GM23248 (cell line): ENCODE data around the gene RET. TPM values are rescaled to one million over a fixed set of nuclear protein-coding genes. Genes with fewer than 3 reads are reported as not detected.

Experiments used
- DNase-seq: peaks from one replicate; pipeline ENCODE4 v3.0.0-alpha.2; 2015
- H2AFZ ChIP-seq: fragments of 200-600 bp; sonication (generic); 2 replicates; pipeline ENCODE4 v1.6.1; 2016; ENCODE audit warnings: antibody characterized with exemption
- H3F3A ChIP-seq: fragments of 200-600 bp; sonication (generic); 2 replicates; pipeline ENCODE4 v1.6.1; 2016; ENCODE audit warnings: mild to moderate bottlenecking, antibody characterized with exemption, mixed run types; ENCODE audit not compliant: insufficient read depth
- H3K27ac ChIP-seq: fragments of 200-600 bp; sonication (generic); 2 replicates; pipeline ENCODE4 v1.5.1; 2016; ENCODE audit warnings: mild to moderate bottlenecking
- H3K27me3 ChIP-seq: fragments of 200-600 bp; sonication (generic); replicated peaks from 2 replicates; pipeline ENCODE4 v1.6.1; 2016; ENCODE audit warnings: mild to moderate bottlenecking; ENCODE audit not compliant: insufficient read depth
- H3K36me3 ChIP-seq: fragments of 200-600 bp; sonication (generic); 2 replicates; pipeline ENCODE4 v1.6.1; 2016; ENCODE audit warnings: low read depth, mild to moderate bottlenecking
- H3K4me1 ChIP-seq: fragments of 200-600 bp; sonication (generic); 2 replicates; pipeline ENCODE4 v1.6.1; 2016; ENCODE audit warnings: mild to moderate bottlenecking; ENCODE audit not compliant: insufficient read depth
- H3K4me2 ChIP-seq: fragments of 200-600 bp; sonication (generic); one replicate; pipeline ENCODE4 v1.6.1; 2016; ENCODE audit warnings: mild to moderate bottlenecking; ENCODE audit not compliant: unreplicated experiment
- H3K4me3 ChIP-seq: fragments of 200-600 bp; sonication (generic); 2 replicates; pipeline ENCODE4 v1.5.1; 2016; ENCODE audit warnings: mild to moderate bottlenecking
- H3K79me2 ChIP-seq: fragments of 200-600 bp; sonication (generic); 2 replicates; pipeline ENCODE4 v1.6.1; 2016; ENCODE audit warnings: mild to moderate bottlenecking; ENCODE audit not compliant: insufficient read depth
- H3K9ac ChIP-seq: fragments of 200-600 bp; sonication (generic); 2 replicates; pipeline ENCODE4 v1.6.1; 2016; ENCODE audit warnings: mild to moderate bottlenecking
- H3K9me2 ChIP-seq: fragments of 200-600 bp; sonication (generic); 2 replicates; pipeline ENCODE4 v1.6.1; 2016; ENCODE audit warnings: mixed run types, mild to moderate bottlenecking, moderate library complexity; ENCODE audit not compliant: insufficient read depth
- H3K9me3 ChIP-seq: fragments of 200-600 bp; sonication (generic); one replicate; pipeline ENCODE4 v1.6.1; 2017; ENCODE audit warnings: low read depth
- H4K20me1 ChIP-seq: fragments of 200-600 bp; sonication (generic); 2 replicates; pipeline ENCODE4 v1.6.0; 2016; ENCODE audit not compliant: insufficient read depth
- EZH2 ChIP-seq: fragments of 200-600 bp; sonication (generic); IDR thresholded peaks from 2 replicates; pipeline ENCODE4 v1.6.1; 2018; ENCODE audit warnings: antibody characterized with exemption, mild to moderate bottlenecking; ENCODE audit not compliant: insufficient read depth, poor library complexity, severe bottlenecking
- EZH2phosphoT487 ChIP-seq: fragments of 200-600 bp; sonication (generic); IDR thresholded peaks from 2 replicates; pipeline ENCODE4 v1.6.1; 2018; ENCODE audit warnings: antibody characterized with exemption, moderate library complexity, mild to moderate bottlenecking, low read depth; ENCODE audit not compliant: insufficient read depth
- WGBS, 2 experiments: methylation state at CpG; one replicate each; pipeline ENCODE4 v1.1.6; 2015 to 2017; ENCODE audit warnings: low lambda C conversion rate in 2 of 2, low coverage in 1 of 2; ENCODE audit errors: missing lambda C conversion rate in 2 of 2; 5-methylcytosine and 5-hydroxymethylcytosine counted together
- in situ Hi-C: fragments of 300-500 bp; cut with MboI; formaldehyde crosslinking; loops from 2 replicates; pipeline ENCODE4 v1.15.0; 2020
- polyA plus RNA-seq: library from polyadenylated mRNA; unstranded; fragments of >200 nt; fragmentation: Nextera tagmentation; extraction: Ambion mirVana; gene quantifications from 2 replicates; pipeline ENCODE4 v1.2.1, GENCODE V29; 2016
- total RNA-seq: library from RNA; depleted of rRNA; stranded (reverse); fragments of >200 nt; shearing (Covaris generic); gene quantifications from 2 replicates; pipeline ENCODE4 v1.2.3, GENCODE V29; 2014

The RET gene
- total and polyA plus RNA-seq, 2 experiments from 2014 or later, result not detected

GRCh38 chr10:43066481-43066880 is 10.4 kb upstream of the RET start:
- Histone ChIP-seq H3K27me3 (0 out of 2 replicates have a peak, but pooled peaks cover 4% of the 10 kb centered on the region), H3K4me1 (no peaks in the 10 kb centered on the region), H3K36me3 (no peaks in the 10 kb centered on the region), H3K79me2 (no peaks in the 10 kb centered on the region), H3F3A (no peaks in the 10 kb centered on the region), H3K9ac (no peak overlapping the region), H4K20me1 (no peaks in the 10 kb centered on the region), H2AFZ (no peak overlapping the region), H3K4me2 (no peak overlapping the region), H3K9me2 (no peaks in the 10 kb centered on the region), H3K27ac (no peak overlapping the region), H3K9me3 (no peaks in the 10 kb centered on the region), H3K4me3 (no peak overlapping the region)
- no peak for DNase-seq
- 31 to 33% methylated on average over 3 of the region's 3 CpGs for WGBS, 2 experiments
- in situ Hi-C loops, result no loop called here
- TF ChIP-seq EZH2phosphoT487 (no peak), EZH2 (no peak)

- 53 to 56% methylated on average over 10 to 13 of the region's 14 CpGs for WGBS, 2 experiments
- Histone ChIP-seq H3K27ac (no peak overlapping the region), H3K9me2 (no peaks in the 10 kb centered on the region), H2AFZ (no peak overlapping the region), H3K36me3 (no peaks in the 10 kb centered on the region), H3K9ac (no peak overlapping the region), H4K20me1 (no peaks in the 10 kb centered on the region), H3K4me1 (no peaks in the 10 kb centered on the region), H3F3A (no peaks in the 10 kb centered on the region), H3K4me2 (no peak overlapping the region), H3K27me3 (0 out of 2 replicates have a peak, but pooled peaks cover 4% of the 10 kb centered on the region), H3K79me2 (no peaks in the 10 kb centered on the region), H3K9me3 (no peaks in the 10 kb centered on the region), H3K4me3 (no peak overlapping the region)
- in situ Hi-C loops, result no loop called here
- TF ChIP-seq EZH2phosphoT487, result no peak
- no peak for TF ChIP-seq EZH2
- no peak for DNase-seq
Measured at GRCh38 chr10:43067391-43068135, 9.3 kb upstream of the RET start.

- H3K27ac ChIP-seq, result no peak overlapping the region
- no peaks in the 10 kb centered on the region for H3F3A ChIP-seq
- no peaks in the 10 kb centered on the region for H4K20me1 ChIP-seq
- H3K36me3 ChIP-seq, result no peaks in the 10 kb centered on the region
- 20 to 34% methylated on average over 5 of the region's 5 CpGs for WGBS, 2 experiments
- H3K79me2 ChIP-seq, result no peaks in the 10 kb centered on the region
- no peak overlapping the region for H3K9ac ChIP-seq
- H3K4me1 ChIP-seq, result no peaks in the 10 kb centered on the region
- no peak overlapping the region for H3K4me3 ChIP-seq
- H3K9me2 ChIP-seq, result no peaks in the 10 kb centered on the region
- H3K27me3 ChIP-seq, result 0 out of 2 replicates have a peak, but pooled peaks cover 4% of the 10 kb centered on the region
- in situ Hi-C loops, result no loop called here
- H3K4me2 ChIP-seq, result no peak overlapping the region
- H2AFZ ChIP-seq, result no peak overlapping the region
- H3K9me3 ChIP-seq, result no peaks in the 10 kb centered on the region
- TF ChIP-seq EZH2 (no peak), EZH2phosphoT487 (no peak)
- no peak for DNase-seq
Measured at GRCh38 chr10:43068136-43068395, 8.8 kb upstream of the RET start.

GRCh38 chr10:43068471-43069210 is 8.2 kb upstream of the RET start:
- in situ Hi-C loops, result no loop called here

More at GRCh38 chr10:43068471-43069210, 8.2 kb upstream of the RET start:
- Histone ChIP-seq H3F3A (no peaks in the 10 kb centered on the region), H3K4me1 (no peaks in the 10 kb centered on the region), H3K9ac (no peak overlapping the region), H3K9me3 (no peaks in the 10 kb centered on the region), H3K9me2 (no peaks in the 10 kb centered on the region), H3K27ac (no peak overlapping the region), H3K36me3 (no peaks in the 10 kb centered on the region), H3K79me2 (no peaks in the 10 kb centered on the region), H4K20me1 (no peaks in the 10 kb centered on the region), H3K4me3 (no peak overlapping the region), H2AFZ (no peak overlapping the region), H3K4me2 (no peak overlapping the region), H3K27me3 (peaks cover 2% of the 10 kb centered on the region; the same call in 1 of the 2 replicates)
- 56% methylated on average over 14 of the region's 14 CpGs for WGBS, 2 experiments
- no peak for DNase-seq
- TF ChIP-seq EZH2 (no peak), EZH2phosphoT487 (no peak)
